Measurements from ENCODE around the gene IGSF9B.

Gene IGSF9B

DNA sequence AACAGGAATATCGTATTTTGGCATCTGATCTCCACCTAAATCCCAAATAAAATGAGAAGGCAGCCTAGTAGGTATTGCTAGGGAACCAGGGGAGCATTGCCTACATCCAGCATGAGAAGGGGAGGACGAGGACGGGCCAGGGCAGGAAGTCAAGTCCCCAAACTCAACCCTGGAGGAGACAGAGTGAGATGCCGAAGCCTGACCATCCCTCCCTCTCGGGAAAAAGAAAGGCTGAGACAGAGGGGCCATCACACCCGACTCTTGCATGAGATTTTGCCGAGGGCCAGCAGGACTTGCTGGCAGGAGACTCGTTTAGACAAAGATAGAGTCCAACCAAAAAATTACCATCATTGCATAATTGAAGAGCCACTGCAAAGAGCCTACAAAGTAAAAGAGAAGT, 61.2 kb downstream of the IGSF9B start:
- TF ChIP-seq, protein P1, sequence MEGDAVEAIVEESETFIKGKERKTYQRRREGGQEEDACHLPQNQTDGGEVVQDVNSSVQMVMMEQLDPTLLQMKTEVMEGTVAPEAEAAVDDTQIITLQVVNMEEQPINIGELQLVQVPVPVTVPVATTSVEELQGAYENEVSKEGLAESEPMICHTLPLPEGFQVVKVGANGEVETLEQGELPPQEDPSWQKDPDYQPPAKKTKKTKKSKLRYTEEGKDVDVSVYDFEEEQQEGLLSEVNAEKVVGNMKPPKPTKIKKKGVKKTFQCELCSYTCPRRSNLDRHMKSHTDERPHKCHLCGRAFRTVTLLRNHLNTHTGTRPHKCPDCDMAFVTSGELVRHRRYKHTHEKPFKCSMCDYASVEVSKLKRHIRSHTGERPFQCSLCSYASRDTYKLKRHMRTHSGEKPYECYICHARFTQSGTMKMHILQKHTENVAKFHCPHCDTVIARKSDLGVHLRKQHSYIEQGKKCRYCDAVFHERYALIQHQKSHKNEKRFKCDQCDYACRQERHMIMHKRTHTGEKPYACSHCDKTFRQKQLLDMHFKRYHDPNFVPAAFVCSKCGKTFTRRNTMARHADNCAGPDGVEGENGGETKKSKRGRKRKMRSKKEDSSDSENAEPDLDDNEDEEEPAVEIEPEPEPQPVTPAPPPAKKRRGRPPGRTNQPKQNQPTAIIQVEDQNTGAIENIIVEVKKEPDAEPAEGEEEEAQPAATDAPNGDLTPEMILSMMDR (IDR thresholded peaks at IDR 0.05; ENCODE audit: borderline replicate concordance, control extremely low read depth, extremely low read depth, insufficient read depth, missing control alignments) = no peak
- DNase-seq (ENCODE audit: low spot score) = no peak
- in situ Hi-C loops (cut with MboI; ENCODE audit: low sequenced_read_pairs, unreplicated experiment) = no loop called here

DNA sequence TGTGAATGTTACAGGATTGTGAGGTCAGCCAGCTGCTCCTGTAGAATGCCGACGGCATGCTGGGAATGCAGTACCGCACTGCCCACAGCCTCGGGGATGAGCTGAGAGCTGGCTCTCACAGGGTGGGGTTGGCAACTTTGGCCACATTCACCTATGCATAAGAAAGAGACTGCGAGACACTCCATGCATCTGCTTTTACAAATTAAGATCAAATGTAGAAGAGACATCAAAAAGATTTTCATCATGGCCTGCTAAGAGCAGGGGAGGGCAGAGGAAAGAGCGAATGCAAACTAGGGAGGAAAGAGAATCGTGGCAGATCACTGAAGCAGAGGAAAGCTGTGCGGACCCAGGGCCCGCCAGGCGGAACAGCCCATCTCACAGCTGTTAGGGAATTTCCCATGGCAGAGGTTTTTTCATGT, 61.7 kb downstream of the IGSF9B start:
- in situ Hi-C loops (cut with MboI; ENCODE audit: low sequenced_read_pairs, unreplicated experiment) = no loop called here
- TF ChIP-seq, protein P1 (IDR thresholded peaks at IDR 0.05; ENCODE audit: borderline replicate concordance, control extremely low read depth, extremely low read depth, insufficient read depth, missing control alignments) = no peak
- DNase-seq (ENCODE audit: low spot score) = no peak

DNA sequence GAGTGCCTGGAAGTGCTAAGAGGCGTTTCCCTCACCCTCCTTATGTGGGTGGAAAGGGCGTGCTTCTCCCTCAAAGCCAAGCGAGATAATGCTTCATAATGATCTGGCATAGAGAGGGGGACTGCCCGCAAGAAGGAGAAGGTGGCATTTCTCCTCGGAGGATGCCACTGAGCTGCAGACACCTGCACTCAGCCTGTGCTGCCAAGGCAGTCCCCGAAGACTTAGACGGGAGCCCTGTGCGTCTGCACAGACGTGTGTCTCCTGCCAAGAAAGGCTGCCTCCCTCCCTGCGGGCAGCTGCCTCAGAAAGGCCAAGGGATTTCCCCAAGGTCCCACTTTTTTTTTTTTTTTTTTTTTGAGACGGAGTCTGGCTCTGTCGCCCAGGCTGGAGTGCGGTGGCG, 63.4 kb downstream of the IGSF9B start:
- TF ChIP-seq, protein P1 (IDR thresholded peaks at IDR 0.05; ENCODE audit: borderline replicate concordance, control extremely low read depth, extremely low read depth, insufficient read depth, missing control alignments) = no peak
- in situ Hi-C loops (cut with MboI; ENCODE audit: low sequenced_read_pairs, unreplicated experiment) = no loop called here
- peak; percentile 11 for DNase-seq (ENCODE audit: low spot score)

DNA sequence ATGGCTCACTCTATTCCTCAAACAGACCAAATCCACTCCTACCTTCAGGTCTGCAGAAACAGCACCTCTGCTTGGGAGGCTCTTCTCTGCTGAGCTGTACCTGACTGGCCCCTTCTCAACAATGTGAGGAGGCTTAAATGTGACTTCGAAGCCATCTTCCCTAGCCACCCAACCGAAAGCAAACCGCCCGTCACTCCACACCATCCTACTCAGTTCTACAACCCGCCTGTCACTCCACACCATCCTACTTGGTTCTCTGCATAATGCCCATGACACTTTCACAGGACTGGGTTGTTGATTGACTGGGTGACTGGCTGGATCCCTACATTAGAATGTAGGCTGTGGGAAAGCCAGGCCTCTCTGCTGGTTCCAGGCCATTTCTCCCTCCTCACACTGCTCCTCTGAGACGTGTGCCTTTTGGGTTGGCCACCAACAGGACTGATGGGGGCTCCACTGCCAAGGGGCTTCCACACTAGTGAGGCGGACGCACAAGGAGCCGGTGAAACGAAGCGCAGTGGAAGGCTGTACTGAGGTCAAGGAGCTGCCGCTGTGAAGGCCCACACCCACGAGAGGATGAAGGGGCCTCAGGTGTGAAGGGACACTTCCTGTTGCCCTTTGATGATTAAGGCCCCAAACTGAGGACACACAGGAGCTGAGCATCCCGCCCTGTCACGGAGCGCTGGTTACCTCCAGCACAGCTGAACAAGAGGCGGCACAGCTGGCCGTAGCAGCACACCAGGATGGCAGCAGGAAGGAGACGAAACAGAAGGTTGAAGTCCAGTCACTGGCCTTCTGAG, 64.0 kb downstream of the IGSF9B start:
- TF ChIP-seq, protein P1 (IDR thresholded peaks at IDR 0.05; ENCODE audit: borderline replicate concordance, control extremely low read depth, extremely low read depth, insufficient read depth, missing control alignments) = no peak
- in situ Hi-C loops (cut with MboI; ENCODE audit: low sequenced_read_pairs, unreplicated experiment) = no loop called here
- DNase-seq (ENCODE audit: low spot score) = peak; percentile 6

DNA sequence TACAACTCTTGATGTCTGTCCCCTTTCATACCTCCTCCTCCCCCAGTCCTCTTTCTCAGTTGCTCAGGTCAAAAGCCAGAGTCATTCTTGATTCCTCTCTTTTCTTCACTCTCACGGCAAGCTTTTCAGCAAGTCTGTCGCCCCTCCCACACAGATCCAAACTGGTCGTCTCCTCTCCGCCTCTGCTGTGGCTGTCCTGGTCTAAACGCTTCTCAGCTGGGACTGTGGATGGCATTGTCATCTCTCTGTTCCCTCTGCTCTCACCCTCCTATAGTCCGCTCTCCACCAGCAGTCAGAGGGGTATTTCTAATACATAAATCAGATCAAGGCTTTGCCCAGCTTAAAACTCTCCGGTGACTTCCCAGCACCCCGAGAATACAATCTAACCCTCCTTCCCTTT, 64.6 kb downstream of the IGSF9B start:
- TF ChIP-seq, protein P1 (IDR thresholded peaks at IDR 0.05; ENCODE audit: borderline replicate concordance, control extremely low read depth, extremely low read depth, insufficient read depth, missing control alignments) = no peak
- in situ Hi-C loops (cut with MboI; ENCODE audit: low sequenced_read_pairs, unreplicated experiment) = no loop called here
- peak; percentile 2 for DNase-seq (ENCODE audit: low spot score)

DNA sequence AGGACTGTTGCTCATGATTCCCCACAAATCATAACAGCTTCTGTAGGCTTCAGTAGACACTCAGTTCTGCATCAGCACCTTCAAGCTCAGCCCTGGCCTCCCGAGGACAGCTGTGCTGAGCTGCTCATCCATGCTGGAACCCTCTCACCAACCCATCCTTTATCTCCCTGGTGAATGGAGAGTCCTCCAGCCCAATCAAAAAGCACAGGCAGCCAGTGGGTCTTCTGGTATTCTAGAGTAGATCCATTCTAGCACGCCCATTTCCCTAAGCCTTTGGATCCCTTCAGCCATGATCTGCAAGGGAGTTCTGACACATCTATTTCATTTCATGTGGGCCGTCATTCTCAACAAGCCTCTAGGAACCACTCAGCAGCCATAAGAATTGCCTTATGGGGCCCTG, 66.9 kb downstream of the IGSF9B start:
- peak; percentile 2 for DNase-seq (ENCODE audit: low spot score)
- TF ChIP-seq, protein P1 (IDR thresholded peaks at IDR 0.05; ENCODE audit: borderline replicate concordance, control extremely low read depth, extremely low read depth, insufficient read depth, missing control alignments) = no peak
- in situ Hi-C loops (cut with MboI; ENCODE audit: low sequenced_read_pairs, unreplicated experiment) = no loop called here

Data from GM13976 (cell line).